ENCODE data around the gene OBSCN.

OBSCN gene

GRCh38 chr1:228401782-228402640 lies 194.2 kb downstream of the OBSCN start:
- no peaks in the 10 kb centered on the region for H3K9me3 Mint-ChIP-seq (ENCODE audit: low read depth)
- H3K4me3 Mint-ChIP-seq: no peak overlapping the region
- H3K4me1 Mint-ChIP-seq (ENCODE audit: low read depth): peaks cover 57% of the 10 kb centered on the region
- no peaks in the 10 kb centered on the region for H3K27me3 Mint-ChIP-seq
- H3K27ac Mint-ChIP-seq: peak overlapping the region; percentile 28
- H3K36me3 Mint-ChIP-seq: no peaks in the 10 kb centered on the region

- peaks cover 58% of the 10 kb centered on the region for H3K4me1 Mint-ChIP-seq (ENCODE audit: low read depth)
- H3K27me3 Mint-ChIP-seq: no peaks in the 10 kb centered on the region
- peak overlapping the region; percentile 28 for H3K27ac Mint-ChIP-seq
- no peaks in the 10 kb centered on the region for H3K36me3 Mint-ChIP-seq
- no peak overlapping the region for H3K4me3 Mint-ChIP-seq
- no peaks in the 10 kb centered on the region for H3K9me3 Mint-ChIP-seq (ENCODE audit: low read depth)
These were observed 194.8 kb downstream of the OBSCN start for GRCh38 chr1:228402641-228403025.

GRCh38 chr1:228403231-228403631 lies 195.4 kb downstream of the OBSCN start:
- Mint-ChIP-seq H3K9me3 (ENCODE audit: low read depth) (no peaks in the 10 kb centered on the region), H3K27me3 (no peaks in the 10 kb centered on the region), H3K36me3 (no peaks in the 10 kb centered on the region), H3K4me3 (no peak overlapping the region), H3K27ac (no peak overlapping the region), H3K4me1 (ENCODE audit: low read depth) (peaks cover 53% of the 10 kb centered on the region)

GRCh38 chr1:228404107-228404720 lies 196.4 kb downstream of the OBSCN start:
- peak overlapping the region; percentile 13 for H3K27ac Mint-ChIP-seq
- H3K4me3 Mint-ChIP-seq: peak overlapping the region; percentile 94
- no peaks in the 10 kb centered on the region for H3K36me3 Mint-ChIP-seq
- H3K9me3 Mint-ChIP-seq (ENCODE audit: low read depth): no peaks in the 10 kb centered on the region
- no peaks in the 10 kb centered on the region for H3K27me3 Mint-ChIP-seq
- H3K4me1 Mint-ChIP-seq (ENCODE audit: low read depth): peaks cover 52% of the 10 kb centered on the region

- Mint-ChIP-seq H3K36me3 (no peaks in the 10 kb centered on the region), H3K27ac (peak overlapping the region; percentile 89), H3K4me1 (ENCODE audit: low read depth) (peaks cover 50% of the 10 kb centered on the region), H3K4me3 (peak overlapping the region; percentile 94), H3K27me3 (no peaks in the 10 kb centered on the region), H3K9me3 (ENCODE audit: low read depth) (no peaks in the 10 kb centered on the region)
These were observed 197.5 kb downstream of the OBSCN start for GRCh38 chr1:228405200-228405978.

GRCh38 chr1:228405979-228406228 lies 198.1 kb downstream of the OBSCN start:
- H3K4me1 Mint-ChIP-seq (ENCODE audit: low read depth): peaks cover 47% of the 10 kb centered on the region
- no peaks in the 10 kb centered on the region for H3K27me3 Mint-ChIP-seq

GRCh38 chr1:228407106-228408040 lies 199.5 kb downstream of the OBSCN start:
- Mint-ChIP-seq H3K27me3 (no peaks in the 10 kb centered on the region), H3K9me3 (ENCODE audit: low read depth) (no peaks in the 10 kb centered on the region), H3K36me3 (no peaks in the 10 kb centered on the region), H3K27ac (no peak overlapping the region), H3K4me3 (peak overlapping the region; percentile 79), H3K4me1 (ENCODE audit: low read depth) (peaks cover 39% of the 10 kb centered on the region)

More at GRCh38 chr1:228405979-228406228, 198.1 kb downstream of the OBSCN start:
- Mint-ChIP-seq H3K36me3 (no peaks in the 10 kb centered on the region), H3K9me3 (ENCODE audit: low read depth) (no peaks in the 10 kb centered on the region), H3K4me3 (peak overlapping the region; percentile 94), H3K27ac (peak overlapping the region; percentile 89)

GRCh38 chr1:228408041-228408868 lies 200.4 kb downstream of the OBSCN start:
- Mint-ChIP-seq H3K9me3 (ENCODE audit: low read depth) (no peaks in the 10 kb centered on the region), H3K27me3 (no peaks in the 10 kb centered on the region), H3K36me3 (no peaks in the 10 kb centered on the region), H3K4me1 (ENCODE audit: low read depth) (peaks cover 30% of the 10 kb centered on the region), H3K27ac (no peak overlapping the region), H3K4me3 (peak overlapping the region; percentile 63)

GRCh38 chr1:228408869-228409805 lies 201.3 kb downstream of the OBSCN start:
- peaks cover 21% of the 10 kb centered on the region for H3K4me1 Mint-ChIP-seq (ENCODE audit: low read depth)
- H3K27ac Mint-ChIP-seq: no peak overlapping the region
- H3K36me3 Mint-ChIP-seq: no peaks in the 10 kb centered on the region
- no peaks in the 10 kb centered on the region for H3K9me3 Mint-ChIP-seq (ENCODE audit: low read depth)
- peak overlapping the region; percentile 13 for H3K4me3 Mint-ChIP-seq
- H3K27me3 Mint-ChIP-seq: no peaks in the 10 kb centered on the region

- Mint-ChIP-seq H3K27ac (no peak overlapping the region), H3K27me3 (no peaks in the 10 kb centered on the region), H3K36me3 (no peaks in the 10 kb centered on the region), H3K4me1 (ENCODE audit: low read depth) (peaks cover 12% of the 10 kb centered on the region), H3K4me3 (no peak overlapping the region), H3K9me3 (ENCODE audit: low read depth) (no peaks in the 10 kb centered on the region)
These were observed 202.2 kb downstream of the OBSCN start for GRCh38 chr1:228410015-228410414.

GRCh38 chr1:228410671-228411070 lies 202.8 kb downstream of the OBSCN start:
- no peaks in the 10 kb centered on the region for H3K27me3 Mint-ChIP-seq
- H3K36me3 Mint-ChIP-seq: no peaks in the 10 kb centered on the region

GRCh38 chr1:228411121-228411520 lies 203.3 kb downstream of the OBSCN start:
- Mint-ChIP-seq H3K36me3 (no peaks in the 10 kb centered on the region), H3K4me1 (ENCODE audit: low read depth) (peaks cover 16% of the 10 kb centered on the region), H3K27me3 (no peaks in the 10 kb centered on the region), H3K27ac (no peak overlapping the region), H3K4me3 (no peak overlapping the region), H3K9me3 (ENCODE audit: low read depth) (no peaks in the 10 kb centered on the region)

More at GRCh38 chr1:228410671-228411070, 202.8 kb downstream of the OBSCN start:
- Mint-ChIP-seq H3K4me3 (no peak overlapping the region), H3K4me1 (ENCODE audit: low read depth) (peaks cover 13% of the 10 kb centered on the region), H3K27ac (no peak overlapping the region), H3K9me3 (ENCODE audit: low read depth) (no peaks in the 10 kb centered on the region)

Measured in activated naive CD8-positive, alpha-beta T cell (primary cell).